ENCODE data around the gene PIP4K2A.

The PIP4K2A gene

GRCh38 chr10:22620140-22620857, 94.1 kb downstream of the PIP4K2A start:
- no peaks in the 10 kb centered on the region for H3K27me3 ChIP-seq (ENCODE audit: control insufficient read depth, insufficient read depth, low read length)
- no peaks in the 10 kb centered on the region for H3K36me3 ChIP-seq (ENCODE audit: control insufficient read depth, insufficient read depth, low read length)
- H3K9me3 ChIP-seq (ENCODE audit: control insufficient read depth, insufficient read depth, low read depth, low read length), result no peaks in the 10 kb centered on the region
- no peak overlapping the region for H3K4me3 ChIP-seq (ENCODE audit: low read depth, low read length)
- H3K4me1 ChIP-seq (ENCODE audit: control insufficient read depth, insufficient read depth, low read length), result peaks cover 59% of the 10 kb centered on the region
- no peak overlapping the region for H3K27ac ChIP-seq (ENCODE audit: low read depth, low read length)
- H3K9ac ChIP-seq (ENCODE audit: low read length), result no peak overlapping the region

- Histone ChIP-seq H3K9me3 (ENCODE audit: control insufficient read depth, insufficient read depth, low read depth, low read length) (no peaks in the 10 kb centered on the region), H3K9ac (ENCODE audit: low read length) (no peak overlapping the region), H3K4me1 (ENCODE audit: control insufficient read depth, insufficient read depth, low read length) (peaks cover 59% of the 10 kb centered on the region), H3K4me3 (ENCODE audit: low read depth, low read length) (no peak overlapping the region), H3K27me3 (ENCODE audit: control insufficient read depth, insufficient read depth, low read length) (no peaks in the 10 kb centered on the region), H3K36me3 (ENCODE audit: control insufficient read depth, insufficient read depth, low read length) (no peaks in the 10 kb centered on the region), H3K27ac (ENCODE audit: low read depth, low read length) (no peak overlapping the region)
Observed at GRCh38 chr10:22619101-22619500, 95.3 kb downstream of the PIP4K2A start.

GRCh38 chr10:22618078-22618785, 96.1 kb downstream of the PIP4K2A start:
- Histone ChIP-seq H3K36me3 (ENCODE audit: control insufficient read depth, insufficient read depth, low read length) (no peaks in the 10 kb centered on the region), H3K4me3 (ENCODE audit: low read depth, low read length) (no peak overlapping the region), H3K4me1 (ENCODE audit: control insufficient read depth, insufficient read depth, low read length) (peaks cover 59% of the 10 kb centered on the region), H3K27me3 (ENCODE audit: control insufficient read depth, insufficient read depth, low read length) (no peaks in the 10 kb centered on the region), H3K9ac (ENCODE audit: low read length) (no peak overlapping the region), H3K27ac (ENCODE audit: low read depth, low read length) (0 out of 2 replicates have a peak overlapping the region, but pooled peaks have one; percentile 18), H3K9me3 (ENCODE audit: control insufficient read depth, insufficient read depth, low read depth, low read length) (no peaks in the 10 kb centered on the region)

- H3K4me1 ChIP-seq (ENCODE audit: control insufficient read depth, insufficient read depth, low read length), result peaks cover 64% of the 10 kb centered on the region
- no peak overlapping the region for H3K27ac ChIP-seq (ENCODE audit: low read depth, low read length)
- H3K36me3 ChIP-seq (ENCODE audit: control insufficient read depth, insufficient read depth, low read length), result no peaks in the 10 kb centered on the region
- H3K9ac ChIP-seq (ENCODE audit: low read length), result no peak overlapping the region
- H3K9me3 ChIP-seq (ENCODE audit: control insufficient read depth, insufficient read depth, low read depth, low read length), result no peaks in the 10 kb centered on the region
- no peak overlapping the region for H3K4me3 ChIP-seq (ENCODE audit: low read depth, low read length)
- H3K27me3 ChIP-seq (ENCODE audit: control insufficient read depth, insufficient read depth, low read length), result no peaks in the 10 kb centered on the region
Observed at GRCh38 chr10:22617516-22617915, 96.9 kb downstream of the PIP4K2A start.

- H3K4me1 ChIP-seq (ENCODE audit: control insufficient read depth, insufficient read depth, low read length), result peaks cover 66% of the 10 kb centered on the region
- H3K36me3 ChIP-seq (ENCODE audit: control insufficient read depth, insufficient read depth, low read length), result no peaks in the 10 kb centered on the region
- no peak overlapping the region for H3K27ac ChIP-seq (ENCODE audit: low read depth, low read length)
- H3K9ac ChIP-seq (ENCODE audit: low read length), result no peak overlapping the region
- no peak overlapping the region for H3K4me3 ChIP-seq (ENCODE audit: low read depth, low read length)
- H3K27me3 ChIP-seq (ENCODE audit: control insufficient read depth, insufficient read depth, low read length), result no peaks in the 10 kb centered on the region
- H3K9me3 ChIP-seq (ENCODE audit: control insufficient read depth, insufficient read depth, low read depth, low read length), result no peaks in the 10 kb centered on the region
Observed at GRCh38 chr10:22617051-22617450, 97.3 kb downstream of the PIP4K2A start.

GRCh38 chr10:22615819-22616499, 98.4 kb downstream of the PIP4K2A start:
- no peaks in the 10 kb centered on the region for H3K9me3 ChIP-seq (ENCODE audit: control insufficient read depth, insufficient read depth, low read depth, low read length)
- no peak overlapping the region for H3K27ac ChIP-seq (ENCODE audit: low read depth, low read length)
- no peaks in the 10 kb centered on the region for H3K27me3 ChIP-seq (ENCODE audit: control insufficient read depth, insufficient read depth, low read length)
- no peak overlapping the region for H3K9ac ChIP-seq (ENCODE audit: low read length)
- peaks cover 62% of the 10 kb centered on the region for H3K4me1 ChIP-seq (ENCODE audit: control insufficient read depth, insufficient read depth, low read length)
- no peak overlapping the region; the same call in 1 of the 2 replicates for H3K4me3 ChIP-seq (ENCODE audit: low read depth, low read length)
- H3K36me3 ChIP-seq (ENCODE audit: control insufficient read depth, insufficient read depth, low read length), result peaks cover 6% of the 10 kb centered on the region; the same call in 1 of the 2 replicates

GRCh38 chr10:22615101-22615500, 99.3 kb downstream of the PIP4K2A start:
- peaks cover 67% of the 10 kb centered on the region for H3K4me1 ChIP-seq (ENCODE audit: control insufficient read depth, insufficient read depth, low read length)
- no peak overlapping the region for H3K4me3 ChIP-seq (ENCODE audit: low read depth, low read length)
- H3K9ac ChIP-seq (ENCODE audit: low read length), result no peak overlapping the region

GRCh38 chr10:22613011-22613410, 101.4 kb downstream of the PIP4K2A start:
- H3K27ac ChIP-seq (ENCODE audit: low read depth, low read length), result no peak overlapping the region
- no peaks in the 10 kb centered on the region for H3K27me3 ChIP-seq (ENCODE audit: control insufficient read depth, insufficient read depth, low read length)
- H3K4me1 ChIP-seq (ENCODE audit: control insufficient read depth, insufficient read depth, low read length), result peaks cover 61% of the 10 kb centered on the region

More at GRCh38 chr10:22615101-22615500, 99.3 kb downstream of the PIP4K2A start:
- peaks cover 8% of the 10 kb centered on the region; the same call in 1 of the 2 replicates for H3K36me3 ChIP-seq (ENCODE audit: control insufficient read depth, insufficient read depth, low read length)
- no peaks in the 10 kb centered on the region for H3K9me3 ChIP-seq (ENCODE audit: control insufficient read depth, insufficient read depth, low read depth, low read length)
- H3K27me3 ChIP-seq (ENCODE audit: control insufficient read depth, insufficient read depth, low read length), result no peaks in the 10 kb centered on the region
- H3K27ac ChIP-seq (ENCODE audit: low read depth, low read length), result no peak overlapping the region

GRCh38 chr10:22612318-22612717, 102.1 kb downstream of the PIP4K2A start:
- H3K9ac ChIP-seq (ENCODE audit: low read length), result no peak overlapping the region
- H3K36me3 ChIP-seq (ENCODE audit: control insufficient read depth, insufficient read depth, low read length), result peaks cover 22% of the 10 kb centered on the region
- peaks cover 54% of the 10 kb centered on the region for H3K4me1 ChIP-seq (ENCODE audit: control insufficient read depth, insufficient read depth, low read length)
- H3K27ac ChIP-seq (ENCODE audit: low read depth, low read length), result no peak overlapping the region
- H3K4me3 ChIP-seq (ENCODE audit: low read depth, low read length), result no peak overlapping the region
- H3K9me3 ChIP-seq (ENCODE audit: control insufficient read depth, insufficient read depth, low read depth, low read length), result no peaks in the 10 kb centered on the region
- H3K27me3 ChIP-seq (ENCODE audit: control insufficient read depth, insufficient read depth, low read length), result no peaks in the 10 kb centered on the region

More at GRCh38 chr10:22613011-22613410, 101.4 kb downstream of the PIP4K2A start:
- Histone ChIP-seq H3K4me3 (ENCODE audit: low read depth, low read length) (no peak overlapping the region), H3K9ac (ENCODE audit: low read length) (no peak overlapping the region), H3K36me3 (ENCODE audit: control insufficient read depth, insufficient read depth, low read length) (peaks cover 22% of the 10 kb centered on the region), H3K9me3 (ENCODE audit: control insufficient read depth, insufficient read depth, low read depth, low read length) (no peaks in the 10 kb centered on the region)

- Histone ChIP-seq H3K9me3 (ENCODE audit: control insufficient read depth, insufficient read depth, low read depth, low read length) (no peaks in the 10 kb centered on the region), H3K9ac (ENCODE audit: low read length) (no peak overlapping the region), H3K4me3 (ENCODE audit: low read depth, low read length) (no peak overlapping the region), H3K36me3 (ENCODE audit: control insufficient read depth, insufficient read depth, low read length) (peaks cover 24% of the 10 kb centered on the region), H3K4me1 (ENCODE audit: control insufficient read depth, insufficient read depth, low read length) (peaks cover 47% of the 10 kb centered on the region), H3K27ac (ENCODE audit: low read depth, low read length) (no peak overlapping the region), H3K27me3 (ENCODE audit: control insufficient read depth, insufficient read depth, low read length) (no peaks in the 10 kb centered on the region)
Observed at GRCh38 chr10:22611425-22612115, 102.8 kb downstream of the PIP4K2A start.

Data from HUES6 (cell line).